ENCODE results near the gene ETNK2.

ETNK2 gene

DNA sequence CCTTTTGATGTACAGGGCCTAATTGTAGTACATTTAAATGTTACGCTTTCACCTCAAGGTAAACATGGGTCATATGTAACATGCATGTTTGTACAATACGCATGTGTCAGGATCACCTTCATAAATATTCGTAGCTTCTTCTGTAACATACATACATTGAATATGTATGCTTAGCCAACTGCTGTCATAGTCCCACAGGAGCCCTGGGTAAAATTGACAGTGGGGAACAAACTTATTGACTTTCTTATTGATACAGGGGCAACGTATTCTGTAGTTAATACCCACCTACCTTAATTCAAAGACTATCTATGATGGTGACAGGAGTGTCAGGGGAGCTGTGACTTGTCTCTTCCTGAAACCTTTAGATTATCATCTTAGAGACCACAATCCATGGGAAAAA is 18.0 kb upstream of the ETNK2 start:
- DNase-seq (ENCODE audit: low spot score in 2 of 2), result no peak
- Mint-ChIP-seq H3K4me3 (no peak overlapping the region), H3K4me1 (no peaks in the 10 kb centered on the region)

DNA sequence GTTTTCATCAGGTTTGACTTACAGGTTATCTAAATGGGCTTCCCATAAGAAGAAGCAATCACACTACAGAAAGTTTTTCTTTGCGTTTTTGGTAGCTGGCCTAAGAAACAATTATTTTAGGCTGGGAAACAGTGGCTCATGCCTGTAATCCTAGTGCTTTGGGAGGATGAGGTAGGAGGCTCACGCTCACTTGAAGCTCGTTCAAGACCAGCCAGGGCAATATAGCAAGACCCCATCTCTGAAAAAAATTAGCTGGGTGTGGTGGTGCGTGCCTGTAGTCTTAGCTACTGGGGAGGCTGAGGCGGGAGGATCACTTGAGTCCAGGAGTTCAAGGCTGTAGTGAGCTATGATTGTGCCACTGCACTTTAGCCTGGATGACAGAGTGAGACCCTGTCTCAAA is 15.9 kb upstream of the ETNK2 start:
- ATAC-seq (replicated peaks; ENCODE audit: extremely low read depth, poor library complexity, severe bottlenecking), result no peak
- Mint-ChIP-seq H3K4me1 (no peaks in the 10 kb centered on the region), H3K9me3 (peaks cover 10% of the 10 kb centered on the region), H3K4me3 (no peak overlapping the region), H3K27me3 (peaks cover 31% of the 10 kb centered on the region), H3K27ac (ENCODE audit: low read depth) (no peak overlapping the region), H3K36me3 (ENCODE audit: insufficient read depth) (no peaks in the 10 kb centered on the region)
- no peak for DNase-seq (ENCODE audit: low spot score in 2 of 2)

More for the DNA sequence above, 18.0 kb upstream of the ETNK2 start:
- H3K36me3 Mint-ChIP-seq (ENCODE audit: insufficient read depth), result no peaks in the 10 kb centered on the region
- H3K27ac Mint-ChIP-seq (ENCODE audit: low read depth), result no peak overlapping the region
- peaks cover 16% of the 10 kb centered on the region for H3K9me3 Mint-ChIP-seq
- no peak for ATAC-seq (replicated peaks; ENCODE audit: extremely low read depth, poor library complexity, severe bottlenecking)
- peaks cover 18% of the 10 kb centered on the region for H3K27me3 Mint-ChIP-seq

DNA sequence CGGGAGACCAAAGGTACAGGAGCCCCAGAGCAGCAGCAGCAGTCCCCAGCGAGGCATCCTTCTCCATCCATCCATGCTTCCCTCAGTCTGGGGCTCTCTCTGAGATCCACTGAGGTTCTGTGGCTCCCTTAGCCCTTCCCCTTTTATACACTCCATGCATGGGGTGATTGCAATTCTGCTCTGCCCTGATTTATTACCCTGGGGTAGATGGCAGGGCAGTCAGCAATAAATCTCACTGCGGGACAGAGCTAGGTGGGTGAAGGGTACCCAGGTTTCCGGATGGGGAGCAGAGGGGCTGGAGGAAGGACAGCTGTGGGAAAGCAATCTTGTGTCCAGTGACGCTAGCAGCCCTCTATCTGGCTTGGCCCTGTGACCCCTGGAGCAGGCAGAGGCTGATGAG is 14.4 kb upstream of the ETNK2 start, which contains the start of gene REN:
Gene REN, minus strand, starts transcription at position 119 of the 400 bp plus-strand sequence. Its CDS starts 44 bp downstream, at position 75.
- Mint-ChIP-seq H3K4me1 (no peaks in the 10 kb centered on the region), H3K9me3 (peaks cover 10% of the 10 kb centered on the region)
- no peak for ATAC-seq (replicated peaks; ENCODE audit: extremely low read depth, poor library complexity, severe bottlenecking)

DNA sequence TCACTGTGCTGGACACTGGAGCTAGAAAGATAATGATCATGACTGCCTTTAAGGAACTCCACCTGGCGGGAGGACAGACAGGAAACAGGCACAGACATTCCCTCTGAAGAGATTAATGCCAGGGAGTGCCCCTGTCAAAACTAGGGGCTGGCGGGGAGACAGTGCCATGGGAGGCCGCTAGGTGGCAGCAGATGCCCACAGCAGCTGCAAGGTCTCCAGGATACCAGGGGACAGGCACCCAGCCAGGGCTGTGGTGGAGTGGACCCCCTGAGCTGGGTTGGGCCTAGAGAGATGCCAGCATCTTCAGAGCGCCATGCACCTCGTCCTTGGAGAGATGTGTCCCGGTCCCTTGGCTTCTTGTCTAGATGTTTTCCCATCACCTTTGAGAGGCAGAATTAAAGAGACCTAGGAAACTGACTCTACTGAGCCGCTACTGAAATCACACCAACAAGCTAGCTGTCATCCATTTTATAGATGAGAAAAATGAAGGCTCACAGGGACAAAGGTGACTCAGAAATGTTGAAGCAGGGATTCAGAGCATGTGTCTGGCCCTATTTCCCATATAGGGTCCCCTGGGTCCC is 10.7 kb upstream of the ETNK2 start:
- Mint-ChIP-seq H3K4me1 (no peaks in the 10 kb centered on the region), H3K36me3 (ENCODE audit: insufficient read depth) (no peaks in the 10 kb centered on the region), H3K4me3 (no peak overlapping the region), H3K9me3 (peaks cover 5% of the 10 kb centered on the region), H3K27ac (ENCODE audit: low read depth) (no peak overlapping the region), H3K27me3 (peaks cover 45% of the 10 kb centered on the region)
- peak; percentile 59 to 77 for DNase-seq (ENCODE audit: low spot score in 2 of 2)
- peak; percentile 80 for ATAC-seq (replicated peaks; ENCODE audit: extremely low read depth, poor library complexity, severe bottlenecking)

More for the DNA sequence above, 14.4 kb upstream of the ETNK2 start, which contains the start of gene REN:
- Mint-ChIP-seq H3K27me3 (peaks cover 33% of the 10 kb centered on the region), H3K27ac (ENCODE audit: low read depth) (no peak within 1 kb of the TSS), H3K36me3 (ENCODE audit: insufficient read depth) (no peaks in the 10 kb centered on the region), H3K4me3 (no peak within 1 kb of the TSS)
- DNase-seq (ENCODE audit: low spot score in 2 of 2), result no peak

DNA sequence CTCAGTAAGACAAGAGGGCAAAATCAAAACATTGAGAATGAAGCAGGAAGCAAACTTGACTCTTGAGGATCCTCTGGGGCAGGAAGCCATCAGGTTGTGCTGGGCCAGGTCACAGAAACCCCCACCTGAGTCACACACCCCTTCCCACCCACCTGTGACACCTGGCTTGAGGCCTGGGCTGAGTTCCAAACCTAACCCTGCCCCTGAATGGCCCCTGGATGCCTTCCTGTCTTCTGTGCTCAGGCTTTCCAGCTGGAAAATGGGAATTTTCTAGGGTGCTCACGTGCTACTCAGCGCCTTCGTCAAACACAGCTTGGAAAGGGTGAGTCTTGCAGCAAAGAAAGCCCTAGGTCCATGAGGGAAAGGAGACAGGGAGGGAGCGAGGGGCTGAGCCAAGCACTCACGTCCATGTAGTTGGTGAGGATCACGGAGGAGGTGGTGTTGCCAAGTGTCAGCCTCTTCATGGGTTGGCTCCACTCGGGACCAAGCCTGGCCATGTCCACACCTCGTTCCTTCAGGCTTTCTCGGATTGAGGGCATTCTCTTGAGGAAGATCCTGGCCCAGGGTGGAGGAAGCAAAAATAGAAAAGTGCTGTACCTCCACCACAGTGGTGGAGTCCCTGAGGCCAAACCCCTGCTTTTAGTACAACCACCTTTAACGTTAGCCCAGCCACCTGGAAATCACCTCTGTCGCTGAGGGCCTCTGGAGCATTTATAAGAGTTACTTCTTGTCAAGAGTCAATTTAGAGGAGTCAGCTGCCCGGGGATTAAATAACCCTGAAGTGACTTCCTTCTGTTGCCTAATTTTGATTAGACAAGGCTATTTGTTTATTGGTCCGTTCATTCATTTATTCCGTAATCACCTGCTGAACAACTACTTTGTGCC is 10.0 kb upstream of the ETNK2 start:
- H3K4me3 Mint-ChIP-seq, result no peak overlapping the region
- H3K27ac Mint-ChIP-seq (ENCODE audit: low read depth), result no peak overlapping the region
- DNase-seq (ENCODE audit: low spot score in 2 of 2) (no peak), ATAC-seq (replicated peaks; ENCODE audit: extremely low read depth, poor library complexity, severe bottlenecking) (no peak)
- no peaks in the 10 kb centered on the region for H3K9me3 Mint-ChIP-seq
- H3K27me3 Mint-ChIP-seq, result peaks cover 48% of the 10 kb centered on the region
- H3K36me3 Mint-ChIP-seq (ENCODE audit: insufficient read depth), result peaks cover 3% of the 10 kb centered on the region
- H3K4me1 Mint-ChIP-seq, result no peaks in the 10 kb centered on the region

DNA sequence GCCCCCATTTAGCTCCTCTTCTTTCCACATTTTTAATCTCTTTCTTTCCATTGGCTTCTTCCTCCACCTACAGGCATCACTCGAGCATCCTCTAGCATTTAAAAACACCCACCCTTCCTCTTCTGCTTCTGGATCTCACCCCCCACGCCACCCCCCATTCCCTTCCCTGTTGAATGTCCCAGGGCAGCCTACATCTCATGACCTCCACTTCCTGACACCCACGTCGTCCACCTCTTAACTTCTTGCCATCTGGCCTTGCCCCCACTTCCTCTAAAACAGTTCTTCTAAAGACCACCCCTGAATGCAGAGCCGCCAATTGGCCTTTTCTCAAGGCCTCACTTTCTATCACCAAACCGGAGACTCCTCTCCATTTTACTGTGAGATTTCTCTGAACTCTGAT is 6.1 kb upstream of the ETNK2 start:
- H3K27me3 Mint-ChIP-seq, result peaks cover 39% of the 10 kb centered on the region
- peaks cover 3% of the 10 kb centered on the region for H3K36me3 Mint-ChIP-seq (ENCODE audit: insufficient read depth)
- no peaks in the 10 kb centered on the region for H3K9me3 Mint-ChIP-seq
- no peak for ATAC-seq (replicated peaks; ENCODE audit: extremely low read depth, poor library complexity, severe bottlenecking)
- no peak for DNase-seq (ENCODE audit: low spot score in 2 of 2)
- no peaks in the 10 kb centered on the region for H3K4me1 Mint-ChIP-seq
- H3K27ac Mint-ChIP-seq (ENCODE audit: low read depth), result no peak overlapping the region
- H3K4me3 Mint-ChIP-seq, result no peak overlapping the region

DNA sequence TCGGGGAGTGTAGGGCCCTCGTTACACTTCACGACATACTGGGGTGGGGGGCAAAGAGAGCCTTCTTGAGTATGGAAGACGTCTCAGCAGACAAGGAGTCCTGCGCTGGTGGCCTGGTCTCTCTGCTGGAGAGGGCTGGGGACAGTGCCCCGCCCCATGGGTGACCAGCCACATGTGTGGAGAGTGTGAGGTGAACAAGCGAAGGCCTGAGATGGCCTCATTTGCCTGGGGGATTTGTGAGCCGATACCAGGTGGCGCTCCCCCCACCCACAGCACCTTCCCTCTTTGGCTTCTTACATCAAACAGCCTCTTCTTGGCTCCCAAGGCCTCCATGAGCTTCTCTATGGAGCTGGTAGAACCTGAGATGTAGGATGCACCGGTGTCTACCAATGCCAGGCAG is 4.0 kb upstream of the ETNK2 start:
- Mint-ChIP-seq H3K4me1 (no peaks in the 10 kb centered on the region), H3K27ac (ENCODE audit: low read depth) (no peak overlapping the region), H3K4me3 (no peak overlapping the region), H3K27me3 (peaks cover 34% of the 10 kb centered on the region), H3K36me3 (ENCODE audit: insufficient read depth) (peaks cover 3% of the 10 kb centered on the region), H3K9me3 (no peaks in the 10 kb centered on the region)
- DNase-seq (ENCODE audit: low spot score in 2 of 2), result no peak
- ATAC-seq (replicated peaks; ENCODE audit: extremely low read depth, poor library complexity, severe bottlenecking), result no peak

DNA sequence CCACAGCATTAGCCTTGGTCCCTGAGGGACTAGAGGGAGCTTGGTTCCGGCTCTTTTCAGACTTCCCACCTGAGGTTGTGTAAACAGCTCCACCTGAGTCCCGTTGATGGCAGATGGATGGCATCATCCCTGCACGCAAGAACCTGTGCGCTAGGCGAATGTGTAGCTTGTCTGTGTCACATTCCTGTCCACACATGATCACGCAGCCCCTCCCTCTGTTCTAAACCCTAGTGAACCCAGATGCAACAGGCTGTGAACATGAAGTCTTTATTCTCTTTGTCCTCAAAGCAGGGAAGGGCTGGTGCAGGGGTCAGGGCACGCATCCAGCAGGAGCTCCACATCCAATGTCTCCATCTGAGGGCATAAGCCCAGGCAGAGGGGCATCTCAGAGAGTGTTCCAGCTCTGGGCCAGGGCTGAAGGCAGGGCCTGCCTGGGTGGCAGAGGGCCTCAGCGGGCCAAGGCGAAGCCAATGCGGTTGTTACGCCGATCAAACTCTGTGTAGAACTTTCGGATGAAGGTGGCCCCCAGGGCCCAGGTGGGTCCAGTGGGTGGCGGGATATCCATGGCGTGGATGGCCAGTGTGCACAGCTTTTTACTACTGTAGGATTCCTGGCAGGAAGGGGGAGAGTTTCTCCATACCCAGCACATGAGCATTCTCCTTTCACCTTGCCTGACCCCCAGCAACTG is 2.9 kb upstream of the ETNK2 start:
- Mint-ChIP-seq H3K4me1 (peaks cover 6% of the 10 kb centered on the region), H3K4me3 (no peak overlapping the region), H3K27ac (ENCODE audit: low read depth) (no peak overlapping the region), H3K36me3 (ENCODE audit: insufficient read depth) (peaks cover 5% of the 10 kb centered on the region), H3K27me3 (peaks cover 34% of the 10 kb centered on the region), H3K9me3 (no peaks in the 10 kb centered on the region)
- no peak for DNase-seq (ENCODE audit: low spot score in 2 of 2)
- no peak for ATAC-seq (replicated peaks; ENCODE audit: extremely low read depth, poor library complexity, severe bottlenecking)

DNA sequence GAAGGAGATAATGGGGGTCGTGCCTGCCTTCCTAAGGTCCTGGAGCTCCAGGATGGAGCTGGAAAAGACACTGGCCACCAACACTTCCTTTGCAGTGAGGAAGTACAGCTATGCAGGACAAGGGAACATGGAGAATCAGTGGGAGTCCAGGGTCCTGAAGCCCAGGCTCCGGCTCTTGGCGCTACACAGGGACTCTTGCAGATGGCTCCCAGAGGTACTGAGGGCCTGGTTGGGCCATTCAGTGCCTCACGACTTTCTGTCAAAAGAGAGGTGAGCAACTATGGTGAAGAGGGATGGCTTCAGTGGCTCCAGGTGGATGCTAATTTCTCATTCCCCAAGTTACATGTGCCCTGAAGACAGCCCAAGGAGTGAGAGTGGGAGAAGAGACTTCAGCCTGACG is 1.8 kb upstream of the ETNK2 start:
- peaks cover 34% of the 10 kb centered on the region for H3K27me3 Mint-ChIP-seq
- H3K4me1 Mint-ChIP-seq, result peaks cover 6% of the 10 kb centered on the region
- no peaks in the 10 kb centered on the region for H3K9me3 Mint-ChIP-seq
- H3K36me3 Mint-ChIP-seq (ENCODE audit: insufficient read depth), result peaks cover 5% of the 10 kb centered on the region
- no peak overlapping the region for H3K4me3 Mint-ChIP-seq
- no peak for ATAC-seq (replicated peaks; ENCODE audit: extremely low read depth, poor library complexity, severe bottlenecking)
- no peak for DNase-seq (ENCODE audit: low spot score in 2 of 2)
- H3K27ac Mint-ChIP-seq (ENCODE audit: low read depth), result no peak overlapping the region

DNA sequence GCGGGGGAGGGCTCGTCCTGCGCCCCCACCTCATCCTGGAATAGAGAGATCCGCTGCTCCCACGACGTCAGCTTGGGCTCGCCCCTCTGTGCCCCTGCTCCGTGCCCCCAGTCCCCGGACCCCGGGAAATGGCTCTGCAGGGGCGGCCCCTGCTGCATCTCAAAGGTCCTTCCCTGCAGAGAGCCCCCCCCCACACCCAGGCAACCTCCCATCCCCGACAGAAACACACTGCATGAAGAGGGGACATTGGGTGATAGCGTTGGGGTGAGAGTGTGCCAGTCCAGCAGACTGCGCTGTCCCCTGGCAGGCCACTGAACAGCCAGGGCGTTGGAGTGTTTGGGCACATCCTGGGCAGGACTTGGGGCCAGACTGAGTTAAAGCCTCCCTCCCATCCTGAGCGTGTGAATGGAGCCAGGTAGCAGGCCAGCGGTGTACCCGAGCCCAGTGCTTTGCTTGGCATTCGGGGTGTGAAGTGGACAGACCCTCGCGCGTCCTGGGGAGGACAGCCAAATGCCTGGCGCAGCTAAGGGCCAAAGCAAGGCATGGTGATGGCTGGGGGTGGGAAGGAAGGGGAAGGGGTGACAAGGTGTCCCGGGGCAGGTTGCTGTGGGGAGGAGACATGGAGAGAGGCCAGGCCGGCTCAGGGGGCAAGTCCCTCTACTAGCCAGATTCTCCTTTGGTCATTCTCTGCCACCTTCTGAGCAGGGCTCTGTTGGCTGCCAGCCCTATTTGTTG is 633 bp upstream of the ETNK2 start:
- no peak for ATAC-seq (replicated peaks; ENCODE audit: extremely low read depth, poor library complexity, severe bottlenecking)
- Mint-ChIP-seq H3K27me3 (peaks cover 34% of the 10 kb centered on the region), H3K27ac (ENCODE audit: low read depth) (no peak overlapping the region)

DNA sequence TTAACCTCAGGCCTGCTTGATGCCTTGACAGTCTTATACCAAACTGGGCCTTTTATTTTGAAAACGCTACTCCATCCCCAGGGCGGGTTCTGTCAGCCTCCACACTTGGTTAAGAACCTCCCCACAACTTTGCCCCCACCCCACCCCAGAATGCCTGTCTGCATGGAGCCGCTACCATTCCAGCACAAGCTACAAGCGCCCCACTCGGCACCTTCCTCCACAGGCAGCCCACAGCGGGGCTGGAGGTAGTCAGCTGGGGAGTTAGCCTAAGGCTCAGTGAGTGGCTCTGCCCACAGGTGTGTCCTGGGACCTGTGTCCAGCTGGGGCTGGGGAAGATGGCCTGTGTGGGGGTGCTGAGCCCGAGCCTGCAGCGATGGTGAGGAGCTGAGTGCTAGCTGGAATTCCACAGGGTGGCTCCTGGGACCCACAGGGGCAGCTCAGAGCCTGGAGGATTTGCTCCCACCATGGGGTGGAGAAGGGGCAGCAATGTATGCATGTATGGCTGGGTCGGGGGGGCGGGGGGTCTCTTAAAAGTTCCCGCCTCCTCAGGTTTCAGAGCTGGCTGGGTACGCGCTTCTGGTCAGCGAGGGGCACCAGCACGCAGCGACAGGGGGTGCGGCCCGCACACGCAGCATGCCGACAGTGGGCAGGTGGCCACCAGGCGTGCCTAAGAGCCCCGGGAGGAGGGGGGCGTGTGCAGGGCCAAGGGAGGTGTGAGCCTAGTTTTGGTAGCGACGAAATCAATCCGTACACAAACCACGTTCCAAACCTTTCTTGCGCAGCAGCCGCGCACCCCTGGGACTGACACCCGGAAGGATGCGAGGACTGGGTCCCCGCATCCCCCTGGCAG is 917 bp downstream of the ETNK2 start:
- no peaks in the 10 kb centered on the region for H3K9me3 Mint-ChIP-seq
- peaks cover 6% of the 10 kb centered on the region for H3K4me1 Mint-ChIP-seq
- peak overlapping the region; percentile 72 for H3K4me3 Mint-ChIP-seq
- H3K36me3 Mint-ChIP-seq (ENCODE audit: insufficient read depth), result peaks cover 4% of the 10 kb centered on the region
- ATAC-seq (replicated peaks; ENCODE audit: extremely low read depth, poor library complexity, severe bottlenecking) (peak; percentile 33), DNase-seq (ENCODE audit: low spot score in 2 of 2) (no peak)
- H3K27ac Mint-ChIP-seq (ENCODE audit: low read depth), result peak overlapping the region; percentile 57
- peaks cover 22% of the 10 kb centered on the region for H3K27me3 Mint-ChIP-seq

More for the DNA sequence above, 633 bp upstream of the ETNK2 start:
- H3K36me3 Mint-ChIP-seq (ENCODE audit: insufficient read depth), result peaks cover 5% of the 10 kb centered on the region
- H3K4me1 Mint-ChIP-seq, result peaks cover 6% of the 10 kb centered on the region
- DNase-seq (ENCODE audit: low spot score in 2 of 2), result no peak
- H3K4me3 Mint-ChIP-seq, result peak overlapping the region; percentile 72
- no peaks in the 10 kb centered on the region for H3K9me3 Mint-ChIP-seq
